K562 (cell line): Measurements from ENCODE around the gene FOXJ2. TPM values are rescaled to one million over a fixed set of nuclear protein-coding genes. Genes with fewer than 3 reads are reported as not detected.
A peak's percentile ranks its signal among the peaks of the same experiment; 100 is the strongest.

Experiments used
- ATAC-seq: fragments of 200-7000 bp; cut with Tn5 transposase; 3 replicates; pipeline ENCODE4 v1.9.1; 2020; ENCODE audit warnings: moderate library complexity
- BruUV-seq: library from RNA; stranded (reverse); fragments of 400-500 nt; replicated peaks from 2 replicates; lab custom pipeline; 2021; lab: Mats Ljungman, UMichigan
- CTCF ChIA-PET: fragments of 300-600 bp; formaldehyde crosslinking; extraction: SDS; loops from one replicate; lab custom pipeline; 2021; ENCODE audit warnings: low intra/inter-chr PET ratio; lab: Yijun Ruan, JAX
- POLR2A ChIA-PET: fragments of 300-600, 350-650 bp; sonication (Branson Sonifier 250); formaldehyde crosslinking; extraction: SDS; loops from one replicate; lab custom pipeline; 2021; ENCODE audit warnings: antibody characterized with exemption, inconsistent platforms; lab: Yijun Ruan, JAX
- DNase-seq, 4 experiments: peaks; one replicate each; pipeline versions ENCODE4 v3.0.0 to v3.0.0-alpha.2; 2011 to 2018; ENCODE audit warnings: low spot score in 3 of 4, mixed read lengths in 3 of 4; ENCODE audit errors: extremely low read depth in 1 of 4
- FAIRE-seq: peaks from 2 replicates; lab custom pipeline; 2011; peaks lifted over from hg19 to GRCh38; lab: Jason Lieb, UNC
- H2AFZ ChIP-seq: 2 replicates; pipeline ENCODE4 v1.6.0; 2011; ENCODE audit warnings: low read depth, low read length, control low read depth, inconsistent platforms
- H3K27ac ChIP-seq: fragments of 200-600 bp; 3 replicates; pipeline ENCODE4 v1.8.0; 2011; ENCODE audit warnings: low read depth, mild to moderate bottlenecking, control low read depth, inconsistent platforms, low read length, moderate library complexity, mixed read lengths; ENCODE audit errors: extremely low read depth
- H3K27me3 ChIP-seq, 2 experiments: fragments of 300-600 bp in 1 of 2; 2 replicates in 1 of 2; 3 replicates in 1 of 2; pipeline versions ENCODE4 v1.6.0 to v1.8.0; 2011; ENCODE audit warnings: inconsistent platforms in 2 of 2, low read length in 2 of 2, mild to moderate bottlenecking in 1 of 2, mixed read lengths in 1 of 2, moderate library complexity in 1 of 2; ENCODE audit not compliant: control insufficient read depth in 2 of 2, insufficient read depth in 2 of 2
- H3K36me3 ChIP-seq: fragments of 300-600 bp; 3 replicates; pipeline ENCODE4 v1.8.0; 2011; ENCODE audit warnings: mild to moderate bottlenecking, low read length, inconsistent platforms; ENCODE audit not compliant: control insufficient read depth, insufficient read depth
- H3K4me1 ChIP-seq, 2 experiments: fragments of 200-600 bp in 1 of 2; replicated peaks in 1 of 2; 2 replicates in 1 of 2; 3 replicates in 1 of 2; pipeline versions ENCODE4 v1.5.1 to v1.8.0; 2011; ENCODE audit warnings: inconsistent platforms in 2 of 2, low read length in 2 of 2, mild to moderate bottlenecking in 1 of 2, mixed read lengths in 1 of 2, moderate library complexity in 1 of 2; ENCODE audit not compliant: control insufficient read depth in 2 of 2, insufficient read depth in 2 of 2
- H3K4me2 ChIP-seq: 2 replicates; pipeline ENCODE4 v1.6.1; 2011; ENCODE audit warnings: low read length, control low read depth, inconsistent platforms, mixed read lengths; ENCODE audit not compliant: insufficient read depth
- H3K4me3 ChIP-seq: fragments of 200-600 bp; sonication (generic), shearing (Covaris generic); 2 replicates; pipeline ENCODE4 v1.5.1; 2016; ENCODE audit warnings: control low read depth, inconsistent platforms
- H3K79me2 ChIP-seq: fragments of 200-600 bp; 3 replicates; pipeline ENCODE4 v1.8.0; 2011; ENCODE audit warnings: low read length, inconsistent platforms; ENCODE audit not compliant: control insufficient read depth, insufficient read depth
- H3K9ac ChIP-seq, 2 experiments: 2 replicates each; pipeline versions ENCODE4 v1.6.0 to v1.6.1; 2011; ENCODE audit warnings: low read depth in 2 of 2, low read length in 2 of 2, control low read depth in 1 of 2, inconsistent platforms in 1 of 2, mild to moderate bottlenecking in 1 of 2, mixed read lengths in 1 of 2; ENCODE audit not compliant: insufficient read depth in 1 of 2
- H3K9me1 ChIP-seq: one replicate; pipeline ENCODE4 v1.6.0; 2011; ENCODE audit warnings: inconsistent platforms, mild to moderate bottlenecking, low read length, moderate library complexity; ENCODE audit not compliant: control insufficient read depth, insufficient read depth
- H3K9me3 ChIP-seq: replicated peaks from 2 replicates; pipeline ENCODE4 v1.5.1; 2011; ENCODE audit warnings: low read depth, low read length, inconsistent platforms; ENCODE audit not compliant: control insufficient read depth, insufficient read depth
- H4K20me1 ChIP-seq: replicated peaks from 2 replicates; pipeline ENCODE4 v1.6.1; 2011; ENCODE audit warnings: low read length, inconsistent platforms, mixed read lengths; ENCODE audit not compliant: control insufficient read depth, insufficient read depth
- CHD2 ChIP-seq: IDR thresholded peaks from 2 replicates; pipeline ENCODE4 v1.6.1; 2011; ENCODE audit warnings: low read depth, low read length
- HLTF ChIP-seq: fragments of 450-650 bp; IDR thresholded peaks from 2 replicates; pipeline ENCODE4 v1.6.1; 2016
- HOXB6 ChIP-seq: fragments of 250-450 bp; sonication (Bioruptor Pico); IDR thresholded peaks from 2 replicates; pipeline ENCODE4 v1.5.1; 2022; ENCODE audit warnings: mild to moderate bottlenecking, borderline replicate concordance
- KLF16 ChIP-seq: IDR thresholded peaks from 2 replicates; pipeline ENCODE4 v1.6.1; 2016; ENCODE audit warnings: antibody characterized with exemption
- NFXL1 ChIP-seq: fragments of 450-650 bp; formaldehyde crosslinking; IDR thresholded peaks from 2 replicates; pipeline ENCODE4 v1.4.0; 2021; ENCODE audit warnings: mild to moderate bottlenecking
- REST ChIP-seq, 2 experiments: fragments of 450-650 bp; formaldehyde crosslinking in 1 of 2; IDR thresholded peaks; 2 replicates each; pipeline versions ENCODE4 v1.4.0 to v1.6.1; 2014 to 2020; ENCODE audit warnings: mild to moderate bottlenecking in 2 of 2, borderline replicate concordance in 1 of 2, low read depth in 1 of 2
- TGIF2 ChIP-seq: sonication (generic); formaldehyde crosslinking; IDR thresholded peaks from 2 replicates; pipeline ENCODE4 v1.8.1; 2022; ENCODE audit warnings: mild to moderate bottlenecking, missing genetic modification reagents, moderate library complexity
- THAP7 ChIP-seq: fragments of 250-450 bp; sonication (Bioruptor Pico); IDR thresholded peaks from 2 replicates; pipeline ENCODE4 v1.5.0; 2021
- ZNF263 ChIP-seq: sonication (generic); formaldehyde crosslinking; IDR thresholded peaks from 2 replicates; pipeline ENCODE4 v1.8.0; 2022; ENCODE audit warnings: mild to moderate bottlenecking, missing genetic modification reagents, borderline replicate concordance
- WGBS: fragments of 100-300 bp; shearing (Covaris generic); methylation state at CpG from one replicate; pipeline ENCODE4 v1.1.6; 2016; ENCODE audit warnings: low coverage, mixed read lengths; ENCODE audit not compliant: insufficient coverage; ENCODE audit errors: missing lambda C conversion rate; 5-methylcytosine and 5-hydroxymethylcytosine counted together
- in situ Hi-C: fragments of 300-500 bp; cut with MboI; formaldehyde crosslinking; loops from 4 replicates; pipeline ENCODE4 v1.15.0; 2018; ENCODE audit warnings: inconsistent platforms, mixed read lengths
- intact Hi-C: fragments of 100-400 bp; cut with micrococcal nuclease; formaldehyde crosslinking; loops from 2 replicates; pipeline ENCODE4 v1.14.2; 2022
- polyA plus RNA-seq, 8 experiments: library from polyadenylated mRNA; depleted of rRNA in 4 of 8; stranded (reverse) in 5 of 8; unstranded in 3 of 8; fragments of >200 nt; fragmentation: Nextera tagmentation in 2 of 8; fragmentation: Illumina TruSeq in 1 of 8; extraction: Ambion mirVana in 2 of 8; extraction: Trizol in 1 of 8; gene quantifications; 2 replicates each; pipeline versions ENCODE4 v1.2.1 to v1.2.3, GENCODE V29; 2011 to 2014; ENCODE audit warnings: inconsistent platforms in 1 of 8, missing spikeins in 1 of 8
- total RNA-seq, 7 experiments: library from RNA; depleted of rRNA in 6 of 7; stranded (reverse); fragments of >200 nt in 6 of 7; fragmentation: Illumina TruSeq in 2 of 7; extraction: Trizol in 2 of 7; gene quantifications; 2 replicates each; pipeline versions ENCODE4 v1.2.1 to v1.2.3, GENCODE V29; 2011 to 2021; ENCODE audit warnings: low replicate concordance in 1 of 7
- TF ChIP-seq, protein P1 (sequence below): fragments of 150-350 bp; IDR thresholded peaks from 2 replicates; pipeline ENCODE4 v1.6.1; 2014; ENCODE audit warnings: low read depth, mild to moderate bottlenecking, low read length, borderline replicate concordance

FOXJ2 gene
- total and polyA plus RNA-seq, 9 of the 15 experiments (the other 6 are each of a cell fraction or from before 2014, with no cell fraction given) = 1.0 to 7.5 (median 2.4) TPM

GRCh38 chr12:8028267-8028666 lies 4.2 kb upstream of the FOXJ2 start:
- DNase-seq (no peak), FAIRE-seq (no peak), ATAC-seq (no peak)
- H3K4me2 ChIP-seq = peak overlapping the region; percentile 79
- H3K27me3 ChIP-seq = no peaks in the 10 kb centered on the region
- no peaks in the 10 kb centered on the region for H3K9me3 ChIP-seq
- no TSS peak for BruUV-seq
- TF ChIP-seq, protein P1, sequence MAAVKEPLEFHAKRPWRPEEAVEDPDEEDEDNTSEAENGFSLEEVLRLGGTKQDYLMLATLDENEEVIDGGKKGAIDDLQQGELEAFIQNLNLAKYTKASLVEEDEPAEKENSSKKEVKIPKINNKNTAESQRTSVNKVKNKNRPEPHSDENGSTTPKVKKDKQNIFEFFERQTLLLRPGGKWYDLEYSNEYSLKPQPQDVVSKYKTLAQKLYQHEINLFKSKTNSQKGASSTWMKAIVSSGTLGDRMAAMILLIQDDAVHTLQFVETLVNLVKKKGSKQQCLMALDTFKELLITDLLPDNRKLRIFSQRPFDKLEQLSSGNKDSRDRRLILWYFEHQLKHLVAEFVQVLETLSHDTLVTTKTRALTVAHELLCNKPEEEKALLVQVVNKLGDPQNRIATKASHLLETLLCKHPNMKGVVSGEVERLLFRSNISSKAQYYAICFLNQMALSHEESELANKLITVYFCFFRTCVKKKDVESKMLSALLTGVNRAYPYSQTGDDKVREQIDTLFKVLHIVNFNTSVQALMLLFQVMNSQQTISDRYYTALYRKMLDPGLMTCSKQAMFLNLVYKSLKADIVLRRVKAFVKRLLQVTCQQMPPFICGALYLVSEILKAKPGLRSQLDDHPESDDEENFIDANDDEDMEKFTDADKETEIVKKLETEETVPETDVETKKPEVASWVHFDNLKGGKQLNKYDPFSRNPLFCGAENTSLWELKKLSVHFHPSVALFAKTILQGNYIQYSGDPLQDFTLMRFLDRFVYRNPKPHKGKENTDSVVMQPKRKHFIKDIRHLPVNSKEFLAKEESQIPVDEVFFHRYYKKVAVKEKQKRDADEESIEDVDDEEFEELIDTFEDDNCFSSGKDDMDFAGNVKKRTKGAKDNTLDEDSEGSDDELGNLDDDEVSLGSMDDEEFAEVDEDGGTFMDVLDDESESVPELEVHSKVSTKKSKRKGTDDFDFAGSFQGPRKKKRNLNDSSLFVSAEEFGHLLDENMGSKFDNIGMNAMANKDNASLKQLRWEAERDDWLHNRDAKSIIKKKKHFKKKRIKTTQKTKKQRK = no peak
- TF ChIP-seq HOXB6 (CRISPR knock-in tag) (no peak), NFXL1 (CRISPR knock-in tag) (no peak), HLTF (no peak), KLF16 (no peak), ZNF263 (CRISPR knock-in tag) (no peak), REST (IDR thresholded peaks at IDR 0.05; ENCODE audit: borderline replicate concordance) (no peak), REST (CRISPR knock-in tag; IDR thresholded peaks at IDR 0.05; ENCODE audit: low read depth) (no peak), CHD2 (no peak), THAP7 (CRISPR knock-in tag) (no peak), TGIF2 (CRISPR knock-in tag) (no peak)
- ChIA-PET CTCF (no interaction called here), POLR2A (no interaction called here)
- no peaks in the 10 kb centered on the region for H3K9me1 ChIP-seq
- peaks cover 51% of the 10 kb centered on the region for H3K79me2 ChIP-seq
- WGBS = 36% methylated on average over 13 of the region's 15 CpGs
- no peaks in the 10 kb centered on the region for H4K20me1 ChIP-seq
- peak overlapping the region; percentile 64 to 67 for H3K9ac ChIP-seq
- H3K36me3 ChIP-seq = no peaks in the 10 kb centered on the region
- in situ Hi-C loops (no loop called here), intact Hi-C loops (no loop called here)
- peak overlapping the region; percentile 84 for H2AFZ ChIP-seq
- H3K4me3 ChIP-seq = peak overlapping the region; percentile 12; the same call in 1 of the 2 replicates
- H3K27ac ChIP-seq = peak overlapping the region; percentile 98
- H3K4me1 ChIP-seq = peaks cover 4 to 29% of the 10 kb centered on the region in 2 experiments; a peak in 4 of 5 replicates
